Spleen (tissue), 11 donors: ENCODE results near the gene TNFSF15. TPM values are rescaled to one million over a fixed set of nuclear protein-coding genes. Genes with fewer than 3 reads are reported as not detected.

ENCODE experiments used
- DNase-seq: peaks from one replicate; pipeline ENCODE4 v3.0.0-alpha.2; 2020
- H3K27ac ChIP-seq, 8 donors: fragments of 200-600 bp; sonication (generic) in 7 of 8; 1 replicate in 4 of 8; 2 replicates in 4 of 8; pipeline versions ENCODE4 v1.5.0 to v1.8.0; 2016 to 2021; ENCODE audit warnings: inconsistent platforms in 4 of 8, mild to moderate bottlenecking in 4 of 8, moderate library complexity in 1 of 8
- H3K27me3 ChIP-seq, 7 donors: fragments of 200-600 bp; sonication (generic) in 6 of 7; replicated peaks in 1 of 7; 1 replicate in 4 of 7; 2 replicates in 3 of 7; pipeline versions ENCODE4 v1.5.0 to v1.8.0; 2016 to 2021; ENCODE audit warnings: inconsistent platforms in 3 of 7, mild to moderate bottlenecking in 1 of 7
- H3K36me3 ChIP-seq, 6 donors: fragments of 200-600 bp; sonication (generic) in 5 of 6; 1 replicate in 4 of 6; 2 replicates in 2 of 6; pipeline versions ENCODE4 v1.5.0 to v1.8.0; 2016 to 2021; ENCODE audit warnings: inconsistent platforms in 2 of 6
- H3K4me1 ChIP-seq, 6 donors: fragments of 200-600 bp; sonication (generic) in 5 of 6; 1 replicate in 3 of 6; 2 replicates in 3 of 6; pipeline versions ENCODE4 v1.5.0 to v1.8.0; 2016 to 2021; ENCODE audit warnings: inconsistent platforms in 3 of 6
- H3K4me3 ChIP-seq, 8 donors: fragments of 200-600 bp; sonication (generic) in 7 of 8; 1 replicate in 4 of 8; 2 replicates in 4 of 8; pipeline versions ENCODE4 v1.5.0 to v1.8.0; 2016 to 2021; ENCODE audit warnings: inconsistent platforms in 4 of 8, mild to moderate bottlenecking in 4 of 8, moderate library complexity in 2 of 8
- H3K9me3 ChIP-seq, 8 donors: fragments of 200-600 bp; sonication (generic) in 7 of 8; 1 replicate in 4 of 8; 2 replicates in 4 of 8; pipeline versions ENCODE4 v1.5.0 to v1.8.0; 2016 to 2021; ENCODE audit warnings: inconsistent platforms in 4 of 8
- POLR2A ChIP-seq, 3 donors: fragments of 450-650 bp; IDR thresholded peaks; one replicate each; pipeline ENCODE4 v1.5.1; 2017; ENCODE audit warnings: antibody characterized with exemption in 3 of 3, mild to moderate bottlenecking in 1 of 3
- POLR2AphosphoS5 ChIP-seq, 3 donors: sonication (generic); formaldehyde crosslinking; IDR thresholded peaks; one replicate each; pipeline ENCODE4 v1.5.1; 2017; ENCODE audit warnings: antibody characterized with exemption in 3 of 3
- WGBS, 5 donors: extraction: QIAGEN DNeasy Blood & Tissue Kit in 3 of 5; methylation state at CpG; one replicate each; pipeline versions ENCODE4 v1.1.5 to v1.1.7; 2013 to 2018; 5-methylcytosine and 5-hydroxymethylcytosine counted together
- intact Hi-C: fragments of 100-400 bp; cut with DNase I; formaldehyde crosslinking; loops from one replicate; pipeline ENCODE4 v1.15.0; 2023; ENCODE audit warnings: low total_unique reads
- polyA plus RNA-seq, 3 donors: library from polyadenylated mRNA; stranded (reverse); fragments of 200-250 nt; gene quantifications; one replicate each; pipeline ENCODE4 v1.2.1, GENCODE V29; 2013
- total RNA-seq, 7 donors: library from RNA; depleted of rRNA in 3 of 7; stranded (reverse); fragments of >200 nt in 3 of 7; fragmentation: NEBNext Ultra II Directional in 4 of 7; extraction: Animal tissue kit (Norgen Biotek cat#: 25700) in 4 of 7; gene quantifications; one replicate each; pipeline versions ENCODE4 v1.1.0 to v1.2.1, GENCODE V29; 2016 to 2021
- TF ChIP-seq, protein P1 (sequence below), 11 experiments: fragments of 200-600 bp in 7 of 11; fragments of 450-650 bp in 4 of 11; sonication (generic) in 4 of 11; IDR thresholded peaks in 8 of 11; conservative IDR thresholded peaks in 3 of 11; 1 replicate in 7 of 11; 2 replicates in 4 of 11; pipeline versions ENCODE4 v1.4.0 to v1.8.0; 2016 to 2021; ENCODE audit warnings: antibody characterized with exemption in 11 of 11, inconsistent platforms in 4 of 11, mild to moderate bottlenecking in 1 of 11
- donor health status: healthy with polysubstance abuse.
- donor health status: DM: no; HTN: no; CAD: no; lungs with moderate emphysema.
- donor health status: DM: no; HTN: no; CAD: no.
- donor health status: Bipolar disorder and iron deficiency.
- donor health status: healthy.
- donor health status: DM: no; HTN: no; CAD: no.
- donor health status: DM: yes; HTN: yes; CAD: no.

Gene TNFSF15
- total and polyA plus RNA-seq, 10 donors: 0.22 to 1.8 (median 0.60) TPM

DNA sequence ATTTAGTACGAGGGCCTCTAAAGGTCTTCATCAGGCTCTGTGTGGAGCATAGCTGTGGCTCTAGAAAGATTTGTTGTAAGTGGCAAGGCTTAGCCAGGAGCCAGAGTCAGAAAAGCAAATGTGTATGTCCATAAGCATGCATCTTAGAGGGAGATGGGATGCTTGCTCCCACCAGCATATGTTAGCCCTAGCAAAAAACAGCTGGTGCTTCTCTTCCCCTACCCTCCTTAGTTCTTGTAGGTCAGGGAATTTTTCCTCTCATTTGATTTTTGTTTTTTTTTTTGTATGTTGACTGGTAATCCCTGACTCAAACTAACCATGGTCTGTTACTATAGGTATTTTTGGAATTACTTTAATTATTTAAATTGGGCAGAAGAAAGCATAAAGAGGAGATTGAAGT lies 7.7 kb downstream of the TNFSF15 start:
- H3K27ac ChIP-seq: no peak overlapping the region
- no peak for DNase-seq
- 80 to 100% (median 84%) methylated on average over 1 of the region's 1 CpG for WGBS, 5 donors
- no peak overlapping the region for H3K4me3 ChIP-seq
- TF ChIP-seq, protein P1, sequence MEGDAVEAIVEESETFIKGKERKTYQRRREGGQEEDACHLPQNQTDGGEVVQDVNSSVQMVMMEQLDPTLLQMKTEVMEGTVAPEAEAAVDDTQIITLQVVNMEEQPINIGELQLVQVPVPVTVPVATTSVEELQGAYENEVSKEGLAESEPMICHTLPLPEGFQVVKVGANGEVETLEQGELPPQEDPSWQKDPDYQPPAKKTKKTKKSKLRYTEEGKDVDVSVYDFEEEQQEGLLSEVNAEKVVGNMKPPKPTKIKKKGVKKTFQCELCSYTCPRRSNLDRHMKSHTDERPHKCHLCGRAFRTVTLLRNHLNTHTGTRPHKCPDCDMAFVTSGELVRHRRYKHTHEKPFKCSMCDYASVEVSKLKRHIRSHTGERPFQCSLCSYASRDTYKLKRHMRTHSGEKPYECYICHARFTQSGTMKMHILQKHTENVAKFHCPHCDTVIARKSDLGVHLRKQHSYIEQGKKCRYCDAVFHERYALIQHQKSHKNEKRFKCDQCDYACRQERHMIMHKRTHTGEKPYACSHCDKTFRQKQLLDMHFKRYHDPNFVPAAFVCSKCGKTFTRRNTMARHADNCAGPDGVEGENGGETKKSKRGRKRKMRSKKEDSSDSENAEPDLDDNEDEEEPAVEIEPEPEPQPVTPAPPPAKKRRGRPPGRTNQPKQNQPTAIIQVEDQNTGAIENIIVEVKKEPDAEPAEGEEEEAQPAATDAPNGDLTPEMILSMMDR (IDR thresholded peaks at IDR 0.05 in 8 of 11, conservative IDR thresholded peaks at IDR 0.05 in 3 of 11): no peak
- no peak for TF ChIP-seq POLR2AphosphoS5 (IDR thresholded peaks at IDR 0.05)
- no peak for TF ChIP-seq POLR2A (IDR thresholded peaks at IDR 0.05)
- no peaks in the 10 kb centered on the region for H3K27me3 ChIP-seq
- intact Hi-C loops: no loop called here
- no peaks in the 10 kb centered on the region for H3K9me3 ChIP-seq
- H3K36me3 ChIP-seq: no peaks in the 10 kb centered on the region
- peaks cover 0 to 16% (median 9%) of the 10 kb centered on the region in 6 donors for H3K4me1 ChIP-seq

DNA sequence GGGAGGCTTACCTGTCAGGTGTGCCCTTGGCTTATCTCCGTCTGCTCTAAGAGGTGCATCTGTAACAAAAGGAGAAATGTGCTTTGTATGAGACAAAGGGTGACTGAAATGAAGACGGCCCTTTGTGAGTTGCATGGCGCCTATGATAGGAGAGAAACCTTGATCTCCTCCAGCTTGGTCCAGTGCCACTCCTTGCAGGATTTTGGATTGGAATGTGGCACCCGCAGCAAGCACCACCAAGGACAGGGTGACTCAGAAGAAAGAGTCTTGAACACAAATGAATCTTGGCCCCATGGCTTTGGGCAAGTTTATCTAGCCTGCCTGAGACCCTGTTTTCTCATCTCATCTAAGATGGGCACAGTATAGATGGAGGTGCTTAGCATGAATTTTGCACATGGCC lies 13.4 kb downstream of the TNFSF15 start:
- Histone ChIP-seq H3K4me3 (no peak overlapping the region), H3K9me3 (no peaks in the 10 kb centered on the region), H3K27me3 (no peaks in the 10 kb centered on the region), H3K27ac (no peak overlapping the region), H3K4me1 (no peaks in the 10 kb centered on the region), H3K36me3 (no peaks in the 10 kb centered on the region)
- TF ChIP-seq, protein P1 (IDR thresholded peaks at IDR 0.05 in 8 of 11, conservative IDR thresholded peaks at IDR 0.05 in 3 of 11): no peak
- no peak for TF ChIP-seq POLR2AphosphoS5 (IDR thresholded peaks at IDR 0.05)
- no peak for TF ChIP-seq POLR2A (IDR thresholded peaks at IDR 0.05)
- intact Hi-C loops: no loop called here
- WGBS, 5 donors: 92 to 100% (median 95%) methylated on average over 4 of the region's 4 CpGs
- no peak for DNase-seq

DNA sequence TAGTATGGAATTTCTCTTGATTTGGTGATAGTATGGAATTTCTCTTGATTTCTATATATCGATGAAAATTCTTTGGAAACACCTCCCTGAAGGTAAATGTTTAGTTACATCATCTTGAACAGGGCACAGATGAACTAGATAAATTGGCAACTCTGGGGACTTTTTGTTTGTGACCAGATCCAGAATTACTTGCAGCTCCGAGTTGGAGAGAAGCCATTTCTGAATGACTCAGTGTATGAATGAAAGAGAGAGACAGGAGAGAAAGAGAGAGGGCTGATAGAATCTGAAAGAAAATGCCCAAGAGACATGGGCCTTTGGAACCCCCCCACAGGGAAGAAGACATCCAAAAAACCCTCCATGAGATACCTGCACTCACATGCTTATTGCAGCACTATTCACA lies 14.1 kb downstream of the TNFSF15 start:
- DNase-seq: no peak
- no peak overlapping the region for H3K4me3 ChIP-seq
- TF ChIP-seq, protein P1 (IDR thresholded peaks at IDR 0.05 in 8 of 11, conservative IDR thresholded peaks at IDR 0.05 in 3 of 11): no peak
- TF ChIP-seq POLR2A (IDR thresholded peaks at IDR 0.05) (no peak), POLR2AphosphoS5 (IDR thresholded peaks at IDR 0.05) (no peak)
- intact Hi-C loops: no loop called here
- H3K27ac ChIP-seq: no peak overlapping the region
- no peaks in the 10 kb centered on the region for H3K27me3 ChIP-seq
- no peaks in the 10 kb centered on the region for H3K4me1 ChIP-seq
- no peaks in the 10 kb centered on the region for H3K36me3 ChIP-seq
- 82 to 96% (median 93%) methylated on average over 2 of the region's 2 CpGs for WGBS, 5 donors
- H3K9me3 ChIP-seq: no peaks in the 10 kb centered on the region

DNA sequence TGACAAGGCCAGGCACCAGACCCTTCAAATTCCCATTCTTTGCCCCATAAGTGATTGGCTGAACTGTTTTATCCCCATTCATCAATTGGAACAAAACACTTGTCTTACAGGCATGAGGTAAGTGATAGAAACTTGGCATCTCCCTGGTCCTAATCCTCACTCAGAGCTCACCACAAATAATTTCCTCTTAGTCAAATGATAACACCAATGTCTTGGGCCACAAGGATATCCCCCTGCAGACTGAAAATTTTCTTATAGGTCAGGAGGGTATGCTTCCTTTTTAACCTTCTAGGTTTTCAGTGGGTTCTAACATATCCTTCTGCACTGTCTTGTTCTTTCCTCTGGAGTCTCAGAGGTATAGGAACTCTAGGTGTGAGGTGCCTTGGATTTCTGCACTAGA lies 14.5 kb downstream of the TNFSF15 start:
- no peak for DNase-seq
- Histone ChIP-seq H3K27ac (no peak overlapping the region), H3K36me3 (no peaks in the 10 kb centered on the region), H3K4me1 (peaks cover 0 to 2% (median under 1%) of the 10 kb centered on the region in 6 donors), H3K27me3 (no peaks in the 10 kb centered on the region), H3K4me3 (no peak overlapping the region), H3K9me3 (no peaks in the 10 kb centered on the region)
- TF ChIP-seq POLR2A (IDR thresholded peaks at IDR 0.05): no peak
- intact Hi-C loops: no loop called here

DNA sequence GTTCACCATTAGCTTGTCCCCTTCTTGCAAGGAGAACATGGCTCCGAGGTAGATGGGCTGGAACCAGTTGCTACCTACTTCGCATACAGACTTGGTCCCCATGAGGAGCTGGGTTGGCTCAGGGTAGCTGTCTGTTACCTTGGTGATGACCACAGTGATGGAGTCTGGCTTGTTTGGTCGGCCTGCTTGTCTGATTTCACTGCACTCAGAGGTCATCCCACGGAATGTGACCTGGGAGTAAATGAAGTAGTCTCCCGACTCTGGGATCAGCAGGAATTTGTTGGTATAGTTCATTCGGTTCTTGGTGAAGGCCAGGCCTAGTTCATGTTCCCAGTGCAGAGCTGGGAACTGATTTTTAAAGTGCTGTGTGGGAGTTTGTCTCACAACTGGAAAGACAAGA lies 15.3 kb downstream of the TNFSF15 start:
- H3K36me3 ChIP-seq: no peaks in the 10 kb centered on the region
- DNase-seq: no peak
- intact Hi-C loops: no loop called here

More for the DNA sequence above, 15.3 kb downstream of the TNFSF15 start:
- no peak overlapping the region for H3K4me3 ChIP-seq
- H3K9me3 ChIP-seq: no peaks in the 10 kb centered on the region
- H3K27ac ChIP-seq: no peak overlapping the region
- H3K4me1 ChIP-seq: peaks cover 0 to 10% (median 7%) of the 10 kb centered on the region in 6 donors
- no peaks in the 10 kb centered on the region for H3K27me3 ChIP-seq
- WGBS, 5 donors: 66 to 77% (median 72%) methylated on average over 6 of the region's 6 CpGs
- TF ChIP-seq, protein P1 (IDR thresholded peaks at IDR 0.05 in 8 of 11, conservative IDR thresholded peaks at IDR 0.05 in 3 of 11): no peak
- TF ChIP-seq POLR2AphosphoS5 (IDR thresholded peaks at IDR 0.05): no peak
- TF ChIP-seq POLR2A (IDR thresholded peaks at IDR 0.05): no peak
